MCF 10A (cell line): ENCODE measurements around the gene CLSTN2. TPM values are rescaled to one million over a fixed set of nuclear protein-coding genes. Genes with fewer than 3 reads are reported as not detected.

Source experiments
- BruUV-seq: library from RNA; stranded (reverse); fragments of 400-500 nt; replicated peaks from 2 replicates; lab custom pipeline; 2021; lab: Mats Ljungman, UMichigan
- CTCF ChIA-PET: fragments of 300-600 bp; sonication (Branson Sonifier 250); formaldehyde crosslinking; extraction: SDS; loops from one replicate; lab custom pipeline; 2021; ENCODE audit warnings: antibody characterized with exemption, inconsistent platforms; lab: Yijun Ruan, JAX
- POLR2A ChIA-PET: fragments of 300-600, 350-650 bp; sonication (Branson Sonifier 250); formaldehyde crosslinking; extraction: SDS; loops from one replicate; lab custom pipeline; 2020; ENCODE audit warnings: antibody characterized with exemption, inconsistent platforms; lab: Yijun Ruan, JAX
- DNase-seq: peaks from one replicate; pipeline ENCODE4 v3.0.0-alpha.2; 2018; ENCODE audit not compliant: unreplicated experiment
- H3K27ac Mint-ChIP-seq: one replicate; pipeline ENCODE4 v1.8.0; 2022; ENCODE audit warnings: mild to moderate bottlenecking, low read depth, mixed read lengths; ENCODE audit not compliant: unreplicated experiment
- H3K27me3 Mint-ChIP-seq: one replicate; pipeline ENCODE4 v1.8.0; 2022; ENCODE audit warnings: mixed read lengths; ENCODE audit not compliant: insufficient read depth, unreplicated experiment
- H3K36me3 Mint-ChIP-seq: one replicate; pipeline ENCODE4 v1.8.0; 2022; ENCODE audit warnings: mild to moderate bottlenecking, moderate library complexity, mixed read lengths; ENCODE audit not compliant: insufficient read depth, unreplicated experiment
- H3K4me1 Mint-ChIP-seq: one replicate; pipeline ENCODE4 v1.8.0; 2022; ENCODE audit warnings: mixed read lengths; ENCODE audit not compliant: insufficient read depth, unreplicated experiment
- H3K4me3 Mint-ChIP-seq: one replicate; pipeline ENCODE4 v1.8.0; 2022; ENCODE audit warnings: mild to moderate bottlenecking, moderate library complexity, mixed read lengths; ENCODE audit not compliant: unreplicated experiment
- H3K9me3 Mint-ChIP-seq: one replicate; pipeline ENCODE4 v1.8.0; 2022; ENCODE audit warnings: mixed read lengths; ENCODE audit not compliant: unreplicated experiment
- CTCF ChIP-seq: fragments of 200-600 bp; IDR thresholded peaks from one replicate; pipeline ENCODE4 v1.8.0; 2022; ENCODE audit warnings: antibody characterized with exemption, mild to moderate bottlenecking; ENCODE audit not compliant: unreplicated experiment
- intact Hi-C: fragments of 100-400 bp; cut with micrococcal nuclease; formaldehyde crosslinking; loops from 2 replicates; pipeline ENCODE4 v1.14.1; 2022
- total RNA-seq: library from RNA; stranded (reverse); gene quantifications from 2 replicates; pipeline ENCODE4 v1.2.3, GENCODE V29; 2022

CLSTN2 gene
- total RNA-seq, 1 experiment from 2014 or later, result not detected

GRCh38 chr3:140163159-140163763, 228.3 kb downstream of the CLSTN2 start:
- Mint-ChIP-seq H3K9me3 (peaks cover 15% of the 10 kb centered on the region), H3K36me3 (no peaks in the 10 kb centered on the region)
- POLR2A ChIA-PET, result interaction anchor here (0.6 kb wide), 1 partner anchor 53 kb away, joined by 3 read pairs; no protein-coding TSS in a partner anchor

GRCh38 chr3:140164156-140164555, 229.2 kb downstream of the CLSTN2 start:
- no TSS peak for BruUV-seq

More at GRCh38 chr3:140163159-140163763, 228.3 kb downstream of the CLSTN2 start:
- peaks cover 10% of the 10 kb centered on the region for H3K4me1 Mint-ChIP-seq
- intact Hi-C loops, result no loop called here
- CTCF ChIA-PET, result interaction anchor here (0.6 kb wide), 2 partner anchors 9 to 48 kb away, joined by 3 read pairs; no protein-coding TSS in a partner anchor
- no peak for TF ChIP-seq CTCF
- no peak overlapping the region for H3K4me3 Mint-ChIP-seq
- no peak overlapping the region for H3K27ac Mint-ChIP-seq
- no peak for DNase-seq
- BruUV-seq, result no TSS peak
- no peaks in the 10 kb centered on the region for H3K27me3 Mint-ChIP-seq

GRCh38 chr3:140164922-140165590, 230.1 kb downstream of the CLSTN2 start:
- Mint-ChIP-seq H3K27ac (peak overlapping the region; percentile 66), H3K27me3 (peaks cover 4% of the 10 kb centered on the region), H3K4me3 (no peak overlapping the region), H3K4me1 (peaks cover 10% of the 10 kb centered on the region), H3K36me3 (no peaks in the 10 kb centered on the region), H3K9me3 (peaks cover 15% of the 10 kb centered on the region)
- CTCF ChIA-PET, result no interaction called here
- POLR2A ChIA-PET, result no interaction called here
- DNase-seq, result peak; percentile 54
- intact Hi-C loops, result no loop called here
- BruUV-seq, result no TSS peak
- no peak for TF ChIP-seq CTCF

More at GRCh38 chr3:140164156-140164555, 229.2 kb downstream of the CLSTN2 start:
- ChIA-PET POLR2A (no interaction called here), CTCF (no interaction called here)
- Mint-ChIP-seq H3K36me3 (no peaks in the 10 kb centered on the region), H3K9me3 (peaks cover 15% of the 10 kb centered on the region), H3K27ac (no peak overlapping the region), H3K27me3 (no peaks in the 10 kb centered on the region), H3K4me3 (no peak overlapping the region), H3K4me1 (peaks cover 10% of the 10 kb centered on the region)
- no peak for TF ChIP-seq CTCF
- no peak for DNase-seq
- intact Hi-C loops, result no loop called here

GRCh38 chr3:140165781-140166180, 230.8 kb downstream of the CLSTN2 start:
- TF ChIP-seq CTCF, result no peak
- no peak overlapping the region for H3K4me3 Mint-ChIP-seq
- BruUV-seq, result no TSS peak
- ChIA-PET CTCF (no interaction called here), POLR2A (no interaction called here)
- peaks cover 15% of the 10 kb centered on the region for H3K9me3 Mint-ChIP-seq
- intact Hi-C loops, result loop anchor here (1.0 kb wide), 1 partner anchor 42 kb away; no protein-coding TSS in a partner anchor
- H3K36me3 Mint-ChIP-seq, result no peaks in the 10 kb centered on the region
- H3K27me3 Mint-ChIP-seq, result peaks cover 10% of the 10 kb centered on the region
- H3K4me1 Mint-ChIP-seq, result peaks cover 10% of the 10 kb centered on the region
- DNase-seq, result no peak
- H3K27ac Mint-ChIP-seq, result peak overlapping the region; percentile 66
